Femur (tissue), 1 donor: ENCODE data around the gene ACYP2.
"Not testable (repeated sequence)": the region's sequence is repeated elsewhere in the genome, so short reads cannot be mapped to it uniquely, and the experiment has no call there.

ENCODE experiments used
- DNase-seq: peaks from one replicate; pipeline ENCODE4 v3.0.0-alpha.2; 2017

Gene ACYP2

GRCh38 chr2:54115284-54116137 is at the start of gene ACYP2:
TSS of gene ACYP2 (plus strand) at chr2:54115615.
- peak; percentile 98 for DNase-seq

DNA sequence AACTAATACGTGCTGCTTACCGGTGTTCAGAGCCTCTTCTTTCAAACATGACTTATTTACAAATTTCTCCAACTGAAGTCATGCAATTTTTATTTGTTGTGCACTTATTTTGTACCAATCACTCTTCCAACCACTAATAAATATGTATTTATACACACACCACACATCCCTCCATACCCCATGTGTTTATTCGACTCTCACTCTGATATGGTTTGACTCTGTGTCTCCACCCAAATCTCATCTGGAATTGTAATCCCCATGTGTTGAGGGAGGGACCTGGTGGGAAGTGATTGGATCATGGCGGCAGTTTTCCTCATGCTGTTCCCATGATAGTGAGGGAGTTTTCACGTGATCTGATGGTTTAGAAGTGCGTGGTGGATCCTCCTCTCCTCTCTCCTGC is 49.5 kb upstream of the ACYP2 start:
- DNase-seq, result no peak

GRCh38 chr2:54067851-54068375 is 47.5 kb upstream of the ACYP2 start:
- no peak for DNase-seq

GRCh38 chr2:54072483-54072882 is 42.9 kb upstream of the ACYP2 start:
- DNase-seq, result not testable (repeated sequence)

GRCh38 chr2:54073796-54074195 is 41.6 kb upstream of the ACYP2 start:
- no peak for DNase-seq

GRCh38 chr2:54074606-54075341 is 40.6 kb upstream of the ACYP2 start:
- no peak for DNase-seq

DNA sequence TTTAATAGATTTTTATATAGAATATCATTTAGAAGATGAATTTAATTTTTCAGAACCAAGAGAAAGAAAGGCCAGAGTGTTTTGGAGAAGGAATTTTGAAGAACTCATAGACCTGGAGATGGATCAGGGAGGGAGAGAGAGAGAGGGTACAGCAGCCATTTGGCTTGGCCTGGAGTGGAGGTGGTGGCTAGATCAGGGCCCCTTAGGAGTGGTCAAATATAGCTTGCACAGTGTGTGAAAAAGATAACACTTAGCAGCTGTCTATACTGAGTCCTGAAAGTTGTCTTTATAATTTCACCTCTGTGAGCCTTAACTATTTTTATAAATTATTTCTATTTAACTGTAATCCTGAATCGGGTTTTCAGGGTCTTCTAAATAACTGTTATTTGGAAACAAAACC is 38.8 kb upstream of the ACYP2 start:
- no peak for DNase-seq

DNA sequence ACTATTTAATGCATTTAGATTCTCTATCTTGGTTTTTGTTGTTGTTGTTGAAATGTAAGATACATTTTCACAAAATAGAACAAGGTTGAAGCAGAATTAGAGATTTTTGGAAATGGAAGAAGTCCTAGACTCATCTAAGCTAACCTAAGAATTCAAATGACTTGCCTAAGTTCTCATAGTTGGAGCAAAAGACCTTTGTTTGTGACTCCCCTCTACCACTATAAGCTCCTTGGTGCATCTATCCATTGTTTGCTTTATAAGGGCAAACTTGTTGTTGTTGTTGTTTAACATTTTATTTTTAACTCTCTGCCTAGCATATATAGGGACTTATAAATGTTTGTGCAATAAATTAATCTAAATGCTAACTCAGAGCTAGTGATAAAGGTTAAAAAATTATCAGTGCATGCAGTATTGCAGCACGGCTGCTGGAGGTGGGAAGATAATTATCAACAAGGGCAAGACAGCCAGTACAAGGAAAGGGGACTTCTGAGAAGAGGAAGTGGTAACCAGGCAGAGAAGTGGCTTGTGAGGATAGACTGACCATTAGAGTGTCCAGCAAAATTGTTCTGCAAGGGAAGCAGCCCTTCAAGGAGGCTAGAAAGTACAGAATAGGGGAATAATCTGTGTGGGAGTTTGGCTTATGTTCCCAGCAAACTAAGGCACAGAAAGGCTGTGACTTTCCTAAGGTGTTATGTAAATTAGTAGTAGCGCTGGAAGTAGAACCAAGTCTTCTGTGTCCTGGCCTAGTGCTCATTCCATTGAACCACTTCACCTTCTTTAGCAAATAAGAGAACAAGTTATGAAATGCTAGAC is 38.1 kb upstream of the ACYP2 start:
- no peak for DNase-seq

DNA sequence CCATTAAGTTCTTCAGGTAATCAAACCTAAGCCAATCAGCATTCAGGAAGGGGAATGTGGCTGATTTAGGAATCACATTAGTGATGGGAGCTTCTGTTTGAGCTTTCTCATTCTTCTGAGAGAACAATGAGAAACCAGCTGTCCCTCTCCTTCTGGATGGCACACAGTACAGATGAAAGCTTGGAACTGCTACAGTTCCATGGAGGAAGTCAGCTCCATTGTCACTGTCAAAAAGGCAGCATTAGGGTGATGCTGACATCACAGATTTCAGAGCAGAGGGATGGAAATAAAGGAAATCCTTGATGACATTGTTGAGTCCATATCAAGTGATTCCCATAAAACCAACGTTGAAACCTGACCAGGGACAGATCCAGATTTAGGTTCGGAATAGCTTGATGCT is 36.1 kb upstream of the ACYP2 start:
- DNase-seq, result no peak

DNA sequence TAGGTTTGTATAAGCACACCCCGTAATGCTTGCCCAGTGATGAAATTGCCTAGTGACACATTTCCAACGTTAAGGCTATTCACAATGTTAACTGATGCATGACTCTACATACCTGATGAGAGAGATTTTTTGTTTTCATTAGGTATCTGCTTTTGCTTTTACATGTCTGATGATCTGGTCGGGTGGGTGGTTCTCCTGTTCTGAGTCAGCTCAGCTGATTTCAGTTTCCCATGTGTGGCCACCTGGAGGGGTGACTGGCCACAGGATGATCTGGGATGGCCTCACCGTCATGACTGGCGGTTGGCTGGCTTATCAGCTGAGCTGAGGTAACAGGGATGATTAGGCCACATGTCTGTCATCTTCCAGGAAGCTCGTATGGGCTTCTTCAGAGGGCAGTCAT is 33.8 kb upstream of the ACYP2 start:
- no peak for DNase-seq

- DNase-seq, result no peak
Observed at GRCh38 chr2:54083021-54083420, 32.4 kb upstream of the ACYP2 start.

DNA sequence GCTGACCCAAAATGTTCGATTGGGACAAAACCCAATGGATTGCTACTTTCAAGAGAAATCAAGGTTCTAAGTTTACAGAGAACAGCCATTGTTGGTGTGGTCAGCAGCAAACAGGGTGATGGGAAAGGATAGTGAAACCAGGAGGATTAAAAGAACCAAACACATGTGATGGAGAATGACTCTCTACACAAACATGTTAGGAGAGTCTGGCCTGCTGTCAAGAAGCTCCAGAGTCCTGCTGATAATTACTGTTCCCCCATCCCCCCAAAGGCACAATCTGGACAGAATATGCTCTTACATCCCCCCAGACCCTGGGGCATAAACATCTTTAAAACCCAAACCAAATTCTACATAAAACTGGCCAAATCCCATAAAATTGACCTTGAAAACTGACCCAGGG is 32.0 kb upstream of the ACYP2 start:
- no peak for DNase-seq

DNA sequence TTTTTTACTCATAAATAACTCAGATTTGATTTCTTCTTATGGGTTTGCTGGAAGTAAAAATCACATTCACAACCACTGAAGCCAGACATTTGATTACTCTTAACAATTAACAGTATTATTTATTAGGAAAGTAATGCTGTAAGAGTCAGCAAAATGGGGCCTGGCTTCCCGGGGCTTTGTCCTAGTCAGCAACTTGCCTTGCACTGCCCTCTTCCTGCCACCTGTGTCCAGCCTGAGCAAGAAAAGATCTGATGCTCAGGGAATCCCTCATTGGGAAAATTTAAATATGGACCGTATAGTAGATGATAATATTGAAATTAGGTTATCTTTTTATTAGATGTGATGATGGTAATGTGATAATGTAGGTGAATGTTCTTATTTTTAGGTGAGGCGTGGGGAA is 30.8 kb upstream of the ACYP2 start:
- no peak for DNase-seq

- DNase-seq, result no peak
Observed at GRCh38 chr2:54085069-54085468, 30.3 kb upstream of the ACYP2 start.

DNA sequence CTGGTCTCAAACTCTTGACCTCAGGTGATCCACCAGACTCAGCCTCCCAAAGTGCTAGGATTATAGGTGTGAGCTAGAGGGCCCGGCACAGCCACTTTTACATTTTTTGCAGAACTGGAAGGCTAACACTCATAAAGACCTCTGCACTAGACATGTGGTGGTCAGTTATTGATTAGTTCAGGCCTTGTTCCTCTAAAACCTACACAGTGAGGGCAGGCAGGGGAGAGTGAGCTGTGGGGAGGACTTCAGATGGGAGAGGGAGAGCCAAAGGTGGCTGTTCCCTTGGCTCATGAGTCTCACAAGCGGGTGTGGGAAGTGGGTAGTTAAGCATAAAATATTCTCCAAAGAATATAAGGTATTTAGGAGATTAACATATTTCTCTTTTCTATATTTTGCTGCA is 29.3 kb upstream of the ACYP2 start:
- DNase-seq, result no peak

- DNase-seq, result peak; percentile 43
Observed at GRCh38 chr2:54088191-54088634, 27.2 kb upstream of the ACYP2 start.

DNA sequence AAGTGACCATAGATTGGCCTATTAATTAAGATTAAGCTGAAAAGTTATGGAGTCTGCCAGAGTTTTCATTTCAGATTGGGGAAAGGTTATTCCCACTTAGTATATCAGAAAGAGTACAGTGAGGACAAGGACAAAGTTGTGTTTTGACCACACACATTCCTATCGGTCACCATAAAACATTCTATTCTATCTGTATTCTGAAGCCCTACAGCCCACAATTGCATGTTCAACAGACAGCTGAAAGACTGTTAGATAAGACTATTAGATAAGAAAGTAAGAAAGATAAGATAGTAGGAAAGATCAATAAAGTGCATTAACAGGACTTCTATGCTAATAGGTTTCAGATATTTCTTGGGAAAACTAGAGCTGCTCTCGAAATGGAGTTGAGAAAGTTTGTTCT is 26.7 kb upstream of the ACYP2 start:
- DNase-seq, result no peak

- no peak for DNase-seq
Observed at GRCh38 chr2:54090521-54091117, 24.8 kb upstream of the ACYP2 start.

DNA sequence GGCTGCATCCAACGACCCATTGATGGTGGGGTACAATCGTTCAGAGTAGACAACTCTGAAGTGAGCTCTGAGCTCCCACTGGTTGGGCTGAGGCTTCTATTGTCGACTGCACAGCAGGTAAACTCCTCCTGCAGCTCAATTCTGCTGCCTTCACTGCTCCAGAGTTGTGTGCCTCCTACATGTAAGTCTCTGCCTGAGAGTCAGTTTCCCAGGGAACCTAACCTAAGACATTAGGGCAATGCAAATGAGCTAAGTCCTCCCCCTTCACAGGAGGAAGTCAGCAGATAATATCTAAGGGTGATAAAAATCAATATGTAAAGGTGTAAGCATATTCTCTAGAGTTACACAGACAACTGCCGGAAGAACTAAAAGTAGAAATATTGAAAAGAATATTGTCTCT is 22.5 kb upstream of the ACYP2 start:
- no peak for DNase-seq

DNA sequence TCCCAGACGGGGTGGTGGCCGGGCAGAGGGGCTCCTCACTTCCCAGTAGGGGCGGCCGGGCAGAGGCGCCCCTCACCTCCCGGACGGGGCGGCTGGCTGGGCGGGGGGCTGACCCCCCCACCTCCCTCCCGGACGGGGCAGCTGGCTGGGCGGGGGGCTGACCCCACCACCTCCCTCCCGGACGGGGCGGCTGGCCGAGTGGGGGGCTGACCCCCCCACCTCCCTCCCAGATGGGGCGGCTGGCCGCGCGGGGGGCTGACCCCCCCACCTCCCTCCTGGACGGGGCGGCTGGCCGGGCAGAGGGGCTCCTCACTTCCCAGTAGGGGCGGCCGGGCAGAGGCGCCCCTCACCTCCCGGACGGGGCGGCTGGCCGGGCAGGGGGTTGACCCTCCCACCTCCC is 20.0 kb upstream of the ACYP2 start:
- DNase-seq, result not testable (repeated sequence)

- DNase-seq, result not testable (repeated sequence)
Observed at GRCh38 chr2:54096141-54096540, 19.3 kb upstream of the ACYP2 start.

DNA sequence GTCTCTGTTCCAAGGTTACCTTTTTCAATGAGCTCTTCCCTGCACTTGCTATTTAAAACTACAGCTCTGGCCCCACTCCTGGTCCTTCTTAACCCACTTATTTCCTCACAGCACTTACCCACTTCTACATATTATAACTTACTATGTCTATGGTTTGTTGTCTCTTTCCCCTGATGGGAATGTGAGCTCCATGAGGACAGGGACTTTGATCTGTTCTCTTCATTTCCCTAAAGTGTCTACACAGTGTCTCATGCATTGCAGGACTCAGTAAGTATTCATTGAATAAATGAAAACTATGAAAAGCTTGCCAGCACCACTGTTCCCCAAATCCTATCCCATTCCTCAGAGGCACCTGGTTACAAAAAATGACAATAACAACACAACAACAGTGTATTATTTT is 18.3 kb upstream of the ACYP2 start:
- no peak for DNase-seq

GRCh38 chr2:54099370-54099769 is 16.0 kb upstream of the ACYP2 start:
- no peak for DNase-seq
